Smooth muscle cell (in vitro differentiated cells): Measurements from ENCODE around the gene SFXN5. TPM values are rescaled to one million over a fixed set of nuclear protein-coding genes. Genes with fewer than 3 reads are reported as not detected.

Source experiments
- DNase-seq: peaks from one replicate; lab custom pipeline; 2025; ENCODE audit not compliant: unreplicated experiment; lab: John Stamatoyannopoulos, UW
- H2AFZ ChIP-seq: fragments of 200-600 bp; sonication (generic); 2 replicates; pipeline ENCODE4 v1.6.0; 2016; ENCODE audit warnings: antibody characterized with exemption, low read depth, mild to moderate bottlenecking
- H3F3A ChIP-seq: fragments of 200-600 bp; sonication (generic); 2 replicates; pipeline ENCODE4 v1.6.0; 2017; ENCODE audit warnings: antibody characterized with exemption, low read depth
- H3K27ac ChIP-seq: fragments of 200-600 bp; sonication (generic); 2 replicates; pipeline ENCODE4 v1.5.1; 2016; ENCODE audit warnings: low read depth, mild to moderate bottlenecking
- H3K27me3 ChIP-seq: fragments of 200-600 bp; sonication (generic); 2 replicates; pipeline ENCODE4 v1.6.1; 2016; ENCODE audit warnings: low read depth, mild to moderate bottlenecking
- H3K36me3 ChIP-seq: fragments of 200-600 bp; sonication (generic); 2 replicates; pipeline ENCODE4 v1.5.1; 2016; ENCODE audit warnings: low read depth
- H3K4me1 ChIP-seq: fragments of 200-600 bp; sonication (generic); 2 replicates; pipeline ENCODE4 v1.5.1; 2016; ENCODE audit warnings: low read depth
- H3K4me2 ChIP-seq: fragments of 200-600 bp; sonication (generic); 2 replicates; pipeline ENCODE4 v1.6.0; 2016; ENCODE audit warnings: mild to moderate bottlenecking
- H3K4me3 ChIP-seq: fragments of 200-600 bp; sonication (generic); 2 replicates; pipeline ENCODE4 v1.5.1; 2016; ENCODE audit warnings: mild to moderate bottlenecking
- H3K79me2 ChIP-seq: fragments of 200-600 bp; sonication (generic); 2 replicates; pipeline ENCODE4 v1.6.0; 2016; ENCODE audit warnings: low read depth, mild to moderate bottlenecking
- H3K9ac ChIP-seq: fragments of 200-600 bp; sonication (generic); 2 replicates; pipeline ENCODE4 v1.6.0; 2016; ENCODE audit warnings: low read depth
- H3K9me3 ChIP-seq: fragments of 200-600 bp; sonication (generic); replicated peaks from 2 replicates; pipeline ENCODE4 v1.5.1; 2016; ENCODE audit warnings: low read depth
- H4K20me1 ChIP-seq: fragments of 200-600 bp; sonication (generic); 2 replicates; pipeline ENCODE4 v1.6.0; 2016; ENCODE audit warnings: low read depth
- WGBS: methylation state at CpG from one replicate; pipeline ENCODE4 v1.1.7; 2016; ENCODE audit warnings: low lambda C conversion rate; 5-methylcytosine and 5-hydroxymethylcytosine counted together
- polyA plus RNA-seq: library from polyadenylated mRNA; unstranded; fragments of >200 nt; fragmentation: Nextera tagmentation; extraction: Ambion mirVana; gene quantifications from 2 replicates; pipeline ENCODE4 v1.2.1, GENCODE V29; 2016
- total RNA-seq: library from RNA; depleted of rRNA; stranded (reverse); fragments of >200 nt; gene quantifications from 2 replicates; pipeline ENCODE4 v1.2.3, GENCODE V29; 2014
- TF ChIP-seq, protein P1 (sequence below): fragments of 200-600 bp; sonication (generic); IDR thresholded peaks from 2 replicates; pipeline ENCODE4 v1.5.1; 2017; ENCODE audit warnings: borderline replicate concordance, mild to moderate bottlenecking, antibody characterized with exemption; ENCODE audit not compliant: insufficient read depth, poor library complexity, severe bottlenecking

SFXN5 gene
- total and polyA plus RNA-seq, 2 experiments from 2014 or later = 6.9 to 8.3 TPM

DNA sequence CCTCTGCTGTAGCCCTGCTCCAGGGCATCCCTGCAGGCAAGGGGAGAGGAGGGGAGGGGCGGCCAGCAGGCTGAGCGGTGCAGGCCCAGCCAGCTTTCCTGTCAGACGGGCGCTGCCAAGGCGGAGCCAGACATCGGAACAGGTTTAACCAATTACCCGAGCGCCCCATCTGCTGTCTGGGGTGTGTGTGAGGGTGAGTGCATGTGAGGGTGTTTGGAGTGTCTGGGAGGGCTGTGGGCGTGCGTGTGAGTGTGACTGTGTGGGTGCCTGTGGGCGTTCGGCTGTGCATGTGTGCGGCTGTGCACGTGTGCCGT, 134.2 kb downstream of the SFXN5 start:
- 92% methylated on average over 15 of the region's 15 CpGs for WGBS
- Histone ChIP-seq H3K4me2 (no peak overlapping the region), H3F3A (no peaks in the 10 kb centered on the region)

DNA sequence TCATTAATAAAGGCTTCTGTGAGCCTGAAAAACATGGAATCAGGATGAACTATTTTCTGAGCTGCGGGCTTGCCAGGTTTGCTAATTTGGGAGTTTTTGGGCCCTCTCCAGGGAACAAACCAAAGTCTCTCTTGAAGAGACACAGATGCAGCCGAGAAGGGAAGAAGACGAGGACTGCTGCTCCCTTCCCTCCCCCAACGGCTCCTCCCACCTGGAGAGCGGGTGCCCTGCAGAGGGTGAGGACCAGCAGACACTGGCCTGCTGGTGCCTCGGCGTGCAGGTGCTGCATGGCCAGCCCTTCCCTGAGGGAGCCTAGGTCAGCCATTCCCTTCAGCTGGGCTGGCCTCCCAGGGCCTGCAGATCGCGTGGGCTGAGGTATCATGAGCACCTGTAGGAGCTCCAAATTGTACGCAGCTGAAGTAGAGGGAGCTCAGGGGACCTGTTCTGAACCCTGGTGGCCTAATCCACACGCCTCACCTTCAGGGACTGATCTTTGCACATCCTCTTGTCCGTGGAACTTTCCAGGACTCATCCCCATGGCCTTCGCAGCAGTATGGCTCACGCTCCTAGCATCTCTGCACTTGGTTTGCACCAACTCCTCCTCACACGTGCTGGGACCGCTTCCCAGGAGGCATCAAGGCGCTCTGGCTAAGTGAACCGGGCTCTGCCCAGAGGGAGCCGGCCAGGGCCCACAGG, 134.7 kb downstream of the SFXN5 start:
- Histone ChIP-seq H3K4me1 (peaks cover 5% of the 10 kb centered on the region), H3K4me2 (no peak overlapping the region), H3K79me2 (no peaks in the 10 kb centered on the region), H3K9me3 (no peaks in the 10 kb centered on the region), H3K9ac (no peak overlapping the region), H3K27me3 (no peaks in the 10 kb centered on the region), H3K4me3 (no peak overlapping the region), H3K36me3 (no peaks in the 10 kb centered on the region), H2AFZ (no peak overlapping the region), H4K20me1 (no peaks in the 10 kb centered on the region), H3F3A (no peaks in the 10 kb centered on the region), H3K27ac (no peak overlapping the region)
- 82% methylated on average over 19 of the region's 19 CpGs for WGBS
- TF ChIP-seq, protein P1, sequence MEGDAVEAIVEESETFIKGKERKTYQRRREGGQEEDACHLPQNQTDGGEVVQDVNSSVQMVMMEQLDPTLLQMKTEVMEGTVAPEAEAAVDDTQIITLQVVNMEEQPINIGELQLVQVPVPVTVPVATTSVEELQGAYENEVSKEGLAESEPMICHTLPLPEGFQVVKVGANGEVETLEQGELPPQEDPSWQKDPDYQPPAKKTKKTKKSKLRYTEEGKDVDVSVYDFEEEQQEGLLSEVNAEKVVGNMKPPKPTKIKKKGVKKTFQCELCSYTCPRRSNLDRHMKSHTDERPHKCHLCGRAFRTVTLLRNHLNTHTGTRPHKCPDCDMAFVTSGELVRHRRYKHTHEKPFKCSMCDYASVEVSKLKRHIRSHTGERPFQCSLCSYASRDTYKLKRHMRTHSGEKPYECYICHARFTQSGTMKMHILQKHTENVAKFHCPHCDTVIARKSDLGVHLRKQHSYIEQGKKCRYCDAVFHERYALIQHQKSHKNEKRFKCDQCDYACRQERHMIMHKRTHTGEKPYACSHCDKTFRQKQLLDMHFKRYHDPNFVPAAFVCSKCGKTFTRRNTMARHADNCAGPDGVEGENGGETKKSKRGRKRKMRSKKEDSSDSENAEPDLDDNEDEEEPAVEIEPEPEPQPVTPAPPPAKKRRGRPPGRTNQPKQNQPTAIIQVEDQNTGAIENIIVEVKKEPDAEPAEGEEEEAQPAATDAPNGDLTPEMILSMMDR = no peak
- no peak for DNase-seq

More for the DNA sequence above, 134.2 kb downstream of the SFXN5 start:
- no peak for DNase-seq
- Histone ChIP-seq H3K36me3 (no peaks in the 10 kb centered on the region), H3K4me1 (peaks cover 5% of the 10 kb centered on the region), H2AFZ (no peak overlapping the region), H3K4me3 (no peak overlapping the region), H3K79me2 (no peaks in the 10 kb centered on the region), H3K27me3 (no peaks in the 10 kb centered on the region), H3K27ac (no peak overlapping the region), H4K20me1 (no peaks in the 10 kb centered on the region), H3K9me3 (no peaks in the 10 kb centered on the region), H3K9ac (no peak overlapping the region)
- TF ChIP-seq, protein P1 = no peak

DNA sequence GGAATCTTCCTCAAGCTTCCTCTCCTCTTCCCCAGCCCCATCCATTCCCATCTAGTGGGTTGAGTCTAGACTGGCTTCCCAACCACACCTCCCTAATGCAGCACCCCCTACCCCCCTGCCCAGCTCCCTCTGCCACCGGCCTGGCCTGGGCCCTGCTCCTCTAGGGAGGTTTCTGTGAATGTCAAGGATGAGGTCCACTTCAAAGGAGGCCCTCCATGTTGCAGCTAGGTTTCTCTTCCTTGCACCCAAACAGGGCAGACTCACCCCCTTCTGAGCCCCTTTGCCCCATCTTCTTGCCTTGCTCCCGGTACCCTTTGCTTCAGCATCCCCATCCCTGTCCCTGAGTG, 135.9 kb downstream of the SFXN5 start:
- Histone ChIP-seq H3K27ac (no peak overlapping the region), H3K27me3 (no peaks in the 10 kb centered on the region), H3F3A (no peaks in the 10 kb centered on the region), H4K20me1 (no peaks in the 10 kb centered on the region), H3K9ac (no peak overlapping the region), H3K36me3 (no peaks in the 10 kb centered on the region), H2AFZ (no peak overlapping the region), H3K9me3 (no peaks in the 10 kb centered on the region), H3K4me2 (no peak overlapping the region), H3K4me1 (peaks cover 3% of the 10 kb centered on the region), H3K4me3 (no peak overlapping the region), H3K79me2 (no peaks in the 10 kb centered on the region)
- DNase-seq = no peak
- 89% methylated on average over 2 of the region's 2 CpGs for WGBS
- TF ChIP-seq, protein P1 = no peak
